Femur (tissue), 1 donor: ENCODE data around the gene IFNAR2.
"Not testable (repeated sequence)": the region's sequence is repeated elsewhere in the genome, so short reads cannot be mapped to it uniquely, and the experiment has no call there.

Experiments used
- DNase-seq: peaks from one replicate; pipeline ENCODE4 v3.0.0-alpha.2; 2017

Gene IFNAR2

GRCh38 chr21:33245289-33245918 lies 15.7 kb downstream of the IFNAR2 start:
- no peak for DNase-seq

- no peak for DNase-seq
Measured at GRCh38 chr21:33246506-33246905, 16.8 kb downstream of the IFNAR2 start.

- DNase-seq = no peak
Measured at GRCh38 chr21:33246963-33247362, 17.2 kb downstream of the IFNAR2 start.

GRCh38 chr21:33247599-33247998 lies 17.9 kb downstream of the IFNAR2 start:
- DNase-seq = no peak

GRCh38 chr21:33249331-33250002 lies 19.7 kb downstream of the IFNAR2 start:
- no peak for DNase-seq

GRCh38 chr21:33251119-33251518 lies 21.4 kb downstream of the IFNAR2 start:
- DNase-seq = no peak

GRCh38 chr21:33253382-33253781 lies 23.6 kb downstream of the IFNAR2 start:
- not testable (repeated sequence) for DNase-seq

GRCh38 chr21:33254766-33255165 lies 25.0 kb downstream of the IFNAR2 start:
- no peak for DNase-seq

GRCh38 chr21:33255404-33255803 lies 25.7 kb downstream of the IFNAR2 start:
- DNase-seq = no peak

GRCh38 chr21:33256019-33256418 lies 26.3 kb downstream of the IFNAR2 start:
- DNase-seq = no peak

GRCh38 chr21:33257094-33257803 lies 27.5 kb downstream of the IFNAR2 start:
- DNase-seq = no peak

- no peak for DNase-seq
Measured at GRCh38 chr21:33258475-33258874, 28.7 kb downstream of the IFNAR2 start.

GRCh38 chr21:33259428-33259827 lies 29.7 kb downstream of the IFNAR2 start:
- no peak for DNase-seq

- DNase-seq = no peak
Measured at GRCh38 chr21:33259995-33260394, 30.3 kb downstream of the IFNAR2 start.

- peak; percentile 50 for DNase-seq
Measured at GRCh38 chr21:33261635-33262034, 31.9 kb downstream of the IFNAR2 start.

- no peak for DNase-seq
Measured at GRCh38 chr21:33262921-33263320, 33.2 kb downstream of the IFNAR2 start.

GRCh38 chr21:33264561-33264960 lies 34.8 kb downstream of the IFNAR2 start:
- DNase-seq = no peak

GRCh38 chr21:33265664-33266049 lies 35.9 kb downstream of the IFNAR2 start:
- peak; percentile 71 for DNase-seq

- DNase-seq = peak; percentile 85
Measured at GRCh38 chr21:33266050-33266788, 36.5 kb downstream of the IFNAR2 start, which contains the start of gene IL10RB. Gene IL10RB, plus strand, starts transcription at chr21:33266367. Its CDS starts 99 bp downstream, at chr21:33266466.

- DNase-seq = no peak
Measured at GRCh38 chr21:33266789-33267135, 37.0 kb downstream of the IFNAR2 start.

- DNase-seq = no peak
Measured at GRCh38 chr21:33267250-33267649, 37.5 kb downstream of the IFNAR2 start.

- DNase-seq = no peak
Measured at GRCh38 chr21:33268393-33268736, 38.6 kb downstream of the IFNAR2 start.

GRCh38 chr21:33268737-33269441 lies 39.2 kb downstream of the IFNAR2 start:
- DNase-seq = no peak
